OCI-LY7 (cell line): Measurements from ENCODE around the gene PDCD2. TPM values are rescaled to one million over a fixed set of nuclear protein-coding genes. Genes with fewer than 3 reads are reported as not detected.

ENCODE experiments used
- BruUV-seq: library from RNA; stranded (reverse); fragments of 400-500 nt; replicated peaks from 2 replicates; lab custom pipeline; 2021; lab: Mats Ljungman, UMichigan
- CTCF ChIA-PET: fragments of 300-600 bp; sonication (Branson Sonifier 250); formaldehyde crosslinking; loops from one replicate; lab custom pipeline; 2022; ENCODE audit warnings: antibody characterized with exemption; ENCODE audit not compliant: unreplicated experiment; lab: Charles Lee
- POLR2A ChIA-PET: fragments of 300-600 bp; sonication (Branson Sonifier 250); formaldehyde crosslinking; loops from one replicate; lab custom pipeline; 2022; ENCODE audit warnings: antibody characterized with exemption; lab: Charles Lee
- DNase-seq: peaks from one replicate; pipeline ENCODE4 v3.0.0-alpha.2; 2015; ENCODE audit warnings: low spot score
- H2AFZ ChIP-seq: fragments of 200-600 bp; sonication (generic), shearing (Covaris generic); 2 replicates; pipeline ENCODE4 v1.6.1; 2014; ENCODE audit warnings: mild to moderate bottlenecking, antibody characterized with exemption, low read length, moderate library complexity
- H3K27ac ChIP-seq: fragments of 200-600 bp; sonication (generic); 2 replicates; pipeline ENCODE4 v1.5.1; 2014; ENCODE audit warnings: mixed run types, low read depth, mild to moderate bottlenecking, moderate library complexity, low read length, inconsistent platforms; ENCODE audit not compliant: poor library complexity, severe bottlenecking
- H3K36me3 ChIP-seq: fragments of 200-600 bp; sonication (generic); 2 replicates; pipeline ENCODE4 v1.6.1; 2014; ENCODE audit warnings: mild to moderate bottlenecking, antibody characterized with exemption, low read length, moderate library complexity, mixed read lengths; ENCODE audit not compliant: insufficient read depth
- H3K4me1 ChIP-seq: fragments of 200-600 bp; sonication (generic); 2 replicates; pipeline ENCODE4 v1.5.1; 2014; ENCODE audit warnings: mild to moderate bottlenecking, low read length; ENCODE audit not compliant: insufficient read depth, poor library complexity, severe bottlenecking
- H3K4me2 ChIP-seq: fragments of 200-600 bp; sonication (generic); 2 replicates; pipeline ENCODE4 v1.6.1; 2014; ENCODE audit warnings: mild to moderate bottlenecking, low read length
- H3K4me3 ChIP-seq: fragments of 200-600 bp; sonication (generic); 2 replicates; pipeline ENCODE4 v1.5.1; 2014; ENCODE audit warnings: mild to moderate bottlenecking, low read depth, low read length; ENCODE audit not compliant: poor library complexity, severe bottlenecking
- H3K79me2 ChIP-seq: fragments of 200-600 bp; sonication (generic); 2 replicates; pipeline ENCODE4 v1.6.1; 2016; ENCODE audit warnings: low read depth, mild to moderate bottlenecking, low read length, moderate library complexity, mixed read lengths; ENCODE audit not compliant: insufficient read depth
- H3K9me2 ChIP-seq: fragments of 200-600 bp; sonication (generic); 2 replicates; pipeline ENCODE4 v1.6.1; 2016; ENCODE audit warnings: mild to moderate bottlenecking, low read length, mixed read lengths; ENCODE audit not compliant: insufficient read depth
- H3K9me3 ChIP-seq: fragments of 200-600 bp; sonication (generic); 2 replicates; pipeline ENCODE4 v1.6.1; 2014; ENCODE audit warnings: mild to moderate bottlenecking, mixed run types, low read length, mixed read lengths
- H4K20me1 ChIP-seq: fragments of 200-600 bp; sonication (generic); 2 replicates; pipeline ENCODE4 v1.6.1; 2014; ENCODE audit warnings: mild to moderate bottlenecking, antibody characterized with exemption, low read length, moderate library complexity, mixed read lengths; ENCODE audit not compliant: insufficient read depth
- CTCF ChIP-seq: fragments of 200-600 bp; sonication (generic); conservative IDR thresholded peaks from 2 replicates; pipeline ENCODE4 v1.5.1; 2014; ENCODE audit warnings: mild to moderate bottlenecking, antibody characterized with exemption, low read length, moderate library complexity, mixed read lengths
- EZH2phosphoT487 ChIP-seq: fragments of 200-600 bp; sonication (generic); IDR thresholded peaks from 2 replicates; pipeline ENCODE4 v1.6.1; 2018; ENCODE audit warnings: low read depth, borderline replicate concordance, mild to moderate bottlenecking, mixed run types, antibody characterized with exemption, low read length, moderate library complexity, mixed read lengths
- intact Hi-C: fragments of 100-400 bp; cut with micrococcal nuclease; formaldehyde crosslinking; loops from one replicate; pipeline ENCODE4 v1.10.0; 2022; ENCODE audit not compliant: unreplicated experiment
- total RNA-seq, 2 experiments: library from RNA; depleted of rRNA in 1 of 2; stranded (reverse); fragments of >200 nt in 1 of 2; shearing (Covaris generic) in 1 of 2; gene quantifications; 2 replicates each; pipeline ENCODE4 v1.2.3, GENCODE V29; 2014 to 2022

PDCD2 gene
- total RNA-seq, 2 experiments from 2014 or later: 92.8 to 115 TPM

- no peak for TF ChIP-seq CTCF
- TF ChIP-seq EZH2phosphoT487: no peak
- BruUV-seq: no TSS peak
- CTCF ChIA-PET: no interaction called here
Observed at GRCh38 chr6:170590725-170591124, 6.3 kb upstream of the PDCD2 start.

GRCh38 chr6:170584954-170585498 is 589 bp upstream of the PDCD2 start:
- no peak for TF ChIP-seq EZH2phosphoT487
- no peak for TF ChIP-seq CTCF
- no peaks in the 10 kb centered on the region for H3K9me3 ChIP-seq
- DNase-seq: no peak
- peak overlapping the region; percentile 72 for H3K4me2 ChIP-seq
- ChIA-PET POLR2A (interaction anchor here (0.6 to 1.7 kb wide), 4 partner anchors 9 to 33 kb away, joined by 4 to 14 read pairs (median 7); partner anchors contain the start of gene TBP), CTCF (no interaction called here)
- H4K20me1 ChIP-seq: peaks cover 13% of the 10 kb centered on the region; the same call in 1 of the 2 replicates
- no peaks in the 10 kb centered on the region for H3K9me2 ChIP-seq
- H3K4me3 ChIP-seq: peak overlapping the region; percentile 99
- H3K79me2 ChIP-seq: peaks cover 34% of the 10 kb centered on the region
- BruUV-seq: TSS peak; percentile 90
- peak overlapping the region; percentile 87 for H3K27ac ChIP-seq
- peak overlapping the region; percentile 51; the same call in 1 of the 2 replicates for H2AFZ ChIP-seq
- H3K4me1 ChIP-seq: peaks cover 22% of the 10 kb centered on the region
- peaks cover 35% of the 10 kb centered on the region for H3K36me3 ChIP-seq
- intact Hi-C loops: loop anchor here (1.0 kb wide), 1 partner anchor 31 kb away; the partner anchor contains the start of gene TBP

More at GRCh38 chr6:170590725-170591124, 6.3 kb upstream of the PDCD2 start:
- H3K27ac ChIP-seq: no peak overlapping the region
- H3K9me3 ChIP-seq: peaks cover 20% of the 10 kb centered on the region
- no peak overlapping the region for H3K4me2 ChIP-seq
- H3K4me1 ChIP-seq: peaks cover 2% of the 10 kb centered on the region
- intact Hi-C loops: no loop called here
- POLR2A ChIA-PET: interaction anchor here (2.2 kb wide), 1 partner anchor 11 kb away, joined by 4 read pairs; no protein-coding TSS in a partner anchor
- no peaks in the 10 kb centered on the region for H4K20me1 ChIP-seq
- no peaks in the 10 kb centered on the region for H3K79me2 ChIP-seq
- H3K4me3 ChIP-seq: no peak overlapping the region
- no peaks in the 10 kb centered on the region for H3K9me2 ChIP-seq
- H3K36me3 ChIP-seq: no peaks in the 10 kb centered on the region; the same call in 1 of the 2 replicates
- no peak overlapping the region for H2AFZ ChIP-seq
- DNase-seq: no peak
